ENCODE measurements around the gene PLEK. TPM values are rescaled to one million over a fixed set of nuclear protein-coding genes. Genes with fewer than 3 reads are reported as not detected.
A peak's percentile ranks its signal among the peaks of the same experiment; 100 is the strongest.

PLEK gene
- total and polyA plus RNA-seq, 2 of the 13 experiments (the other 11 are each of a cell fraction or from before 2014, with no cell fraction given) = not detected

- TF ChIP-seq ZBTB44 (CRISPR knock-in tag; IDR thresholded peaks at IDR 0.05) (no peak), HMGXB4 (CRISPR knock-in tag; IDR thresholded peaks at IDR 0.05; ENCODE audit: borderline replicate concordance in 1 of 2, low read depth in 1 of 2) (peak in 1 of 2 experiments; percentile 67; a peak in 1 of 4 replicates), ZNF776 (CRISPR knock-in tag; IDR thresholded peaks at IDR 0.05) (no peak), MIER2 (CRISPR knock-in tag; IDR thresholded peaks at IDR 0.05) (0 out of 2 replicates have a peak, but pooled peaks have one; percentile 31), ZNF282 (IDR thresholded peaks at IDR 0.05; ENCODE audit: partially characterized antibody) (no peak), FOXP1 (IDR thresholded peaks at IDR 0.05) (no peak), FOXP1 (CRISPR knock-in tag; IDR thresholded peaks at IDR 0.05) (peak; percentile 48; the same call in 1 of the 2 replicates), GATAD1 (CRISPR knock-in tag; IDR thresholded peaks at IDR 0.05) (no peak), GATAD2A (CRISPR knock-in tag; IDR thresholded peaks at IDR 0.05) (0 out of 2 replicates have a peak, but pooled peaks have one; percentile 15), ZNF234 (CRISPR knock-in tag; conservative IDR thresholded peaks at IDR 0.05) (no peak), HNRNPUL1 (IDR thresholded peaks at IDR 0.05; ENCODE audit: low read depth, low read length) (no peak), ZNF326 (CRISPR knock-in tag; IDR thresholded peaks at IDR 0.05; ENCODE audit: borderline replicate concordance) (no peak), LCORL (IDR thresholded peaks at IDR 0.05) (no peak), LCORL (CRISPR knock-in tag; IDR thresholded peaks at IDR 0.05) (no peak), HOXA5 (CRISPR knock-in tag; IDR thresholded peaks at IDR 0.05) (no peak), SALL1 (CRISPR knock-in tag; IDR thresholded peaks at IDR 0.05) (no peak; the same call in 1 of the 2 replicates), ZNF501 (CRISPR knock-in tag; IDR thresholded peaks at IDR 0.05) (no peak), ATRX (CRISPR knock-in tag; IDR thresholded peaks at IDR 0.05; ENCODE audit: borderline replicate concordance) (no peak), RBFOX2 (IDR thresholded peaks at IDR 0.05; ENCODE audit: low read depth, low read length) (no peak), PPARG (CRISPR knock-in tag; conservative IDR thresholded peaks at IDR 0.05) (no peak), KDM3A (CRISPR knock-in tag; IDR thresholded peaks at IDR 0.05; ENCODE audit: low read depth) (no peak), SPEN (CRISPR knock-in tag; IDR thresholded peaks at IDR 0.05; ENCODE audit: low read depth) (0 out of 2 replicates have a peak, but pooled peaks have one; percentile 29), ZNF337 (CRISPR knock-in tag; IDR thresholded peaks at IDR 0.05; ENCODE audit: borderline replicate concordance, low read depth) (no peak), TOE1 (CRISPR knock-in tag; IDR thresholded peaks at IDR 0.05) (no peak), ZNF207 (IDR thresholded peaks at IDR 0.05; ENCODE audit: borderline replicate concordance) (no peak), ADNP (CRISPR knock-in tag; IDR thresholded peaks at IDR 0.05) (no peak), ARHGAP35 (CRISPR knock-in tag; IDR thresholded peaks at IDR 0.05; ENCODE audit: borderline replicate concordance) (no peak), ZSCAN12 (CRISPR knock-in tag; IDR thresholded peaks at IDR 0.05) (no peak), ZNF180 (CRISPR knock-in tag; IDR thresholded peaks at IDR 0.05; ENCODE audit: borderline replicate concordance, low read depth) (no peak), ETV6 (CRISPR knock-in tag; conservative IDR thresholded peaks at IDR 0.05) (no peak), MATR3 (CRISPR knock-in tag; IDR thresholded peaks at IDR 0.05) (no peak), ZNF460 (CRISPR knock-in tag; IDR thresholded peaks at IDR 0.05; ENCODE audit: borderline replicate concordance) (no peak)
These were observed 7.3 kb upstream of the PLEK start (continued) for GRCh38 chr2:68357605-68358337.

Measured in HepG2 (cell line).